ENCODE measurements around the gene TRIM8.

GRCh38 chr10:102654969-102655368 lies 10.7 kb downstream of the TRIM8 start:
- TF ChIP-seq POLR2AphosphoS5 (IDR thresholded peaks at IDR 0.05; ENCODE audit: insufficient read depth, low read depth, low read length) (no peak), EZH2 (IDR thresholded peaks at IDR 0.05; ENCODE audit: borderline replicate concordance, low read depth, low read length, severe bottlenecking) (no peak), CTCF (IDR thresholded peaks at IDR 0.05; ENCODE audit: extremely low read depth in 1 of 2, insufficient read depth in 1 of 2, low read depth in 1 of 2, low read length in 2 of 2) (no peak)

All from endothelial cell of umbilical vein (primary cell).